Activated T-cell treated with anti-CD3 and anti-CD28 coated beads for 4 hours (primary cell): ENCODE results near the gene AGTRAP.

ENCODE experiments used
- DNase-seq: peaks from one replicate; pipeline ENCODE4 v3.0.0-alpha.2; 2020

AGTRAP gene

DNA sequence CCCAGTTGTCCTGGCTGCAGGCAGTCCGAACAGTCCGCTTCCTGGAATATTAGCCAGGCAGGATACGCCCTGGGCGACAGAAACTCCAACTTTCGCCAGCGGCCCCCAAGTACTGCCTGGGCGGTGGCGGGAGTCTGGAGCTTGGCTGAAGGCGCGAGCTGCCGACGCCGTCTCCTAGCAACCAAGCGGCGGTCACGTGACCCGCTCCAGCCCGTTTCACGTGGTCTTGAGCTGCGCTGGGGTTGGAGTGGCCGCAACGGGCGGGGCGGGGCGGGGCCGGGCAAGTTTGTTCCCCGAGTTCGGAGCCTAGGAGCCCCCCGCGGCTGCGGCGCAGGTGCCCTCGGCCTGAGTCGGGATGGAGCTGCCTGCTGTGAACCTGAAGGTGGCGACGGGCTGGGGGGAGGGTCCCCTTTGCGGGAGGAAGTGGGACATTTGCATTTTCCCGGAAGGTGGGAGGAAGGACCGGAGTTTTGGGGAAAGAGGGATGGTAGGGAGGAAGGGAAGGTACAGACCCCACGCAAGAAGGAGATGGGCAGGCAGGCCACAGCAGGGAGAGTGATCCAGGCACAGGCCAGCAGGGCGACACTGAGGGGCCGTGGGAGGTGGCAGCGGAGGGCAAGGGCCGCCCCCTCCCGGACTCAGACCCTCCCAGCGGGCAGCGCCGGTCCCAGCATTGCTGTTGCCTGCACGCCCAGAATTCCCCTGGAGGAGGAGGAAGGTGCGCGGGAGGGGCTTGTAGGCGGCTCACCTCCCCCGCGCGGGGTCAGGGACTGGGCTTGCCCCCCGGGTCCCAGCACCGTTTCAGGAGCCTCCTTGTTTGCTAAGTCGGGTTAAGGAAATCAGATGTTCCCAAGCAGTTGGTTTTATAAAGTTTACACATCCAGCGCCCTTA, at the start of gene AGTRAP:
Gene AGTRAP (plus strand): TSS at position 283 of the 892 bp plus-strand sequence. CDS start 73 bp downstream, at position 356.
- DNase-seq, result peak; percentile 71

DNA sequence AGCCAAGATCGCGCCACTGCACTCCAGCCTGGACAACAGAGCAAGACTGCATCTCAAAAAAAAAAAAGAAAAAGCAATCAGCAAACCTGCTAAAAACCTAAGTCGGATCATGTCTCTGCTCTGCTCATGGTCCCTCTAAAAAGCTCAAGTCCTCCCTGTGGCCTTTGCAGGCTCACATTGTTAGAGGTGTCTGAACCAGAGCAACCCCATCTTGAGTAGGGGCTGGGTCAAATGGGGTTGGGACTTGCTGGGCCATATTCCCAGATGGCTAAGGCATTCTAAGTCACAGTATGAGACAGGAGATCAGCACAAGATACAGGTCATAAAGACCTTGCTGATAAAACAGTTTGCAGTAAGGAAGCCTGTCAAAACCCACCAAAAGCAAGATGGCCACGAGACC, 47.4 kb upstream of the AGTRAP start:
- no peak for DNase-seq

DNA sequence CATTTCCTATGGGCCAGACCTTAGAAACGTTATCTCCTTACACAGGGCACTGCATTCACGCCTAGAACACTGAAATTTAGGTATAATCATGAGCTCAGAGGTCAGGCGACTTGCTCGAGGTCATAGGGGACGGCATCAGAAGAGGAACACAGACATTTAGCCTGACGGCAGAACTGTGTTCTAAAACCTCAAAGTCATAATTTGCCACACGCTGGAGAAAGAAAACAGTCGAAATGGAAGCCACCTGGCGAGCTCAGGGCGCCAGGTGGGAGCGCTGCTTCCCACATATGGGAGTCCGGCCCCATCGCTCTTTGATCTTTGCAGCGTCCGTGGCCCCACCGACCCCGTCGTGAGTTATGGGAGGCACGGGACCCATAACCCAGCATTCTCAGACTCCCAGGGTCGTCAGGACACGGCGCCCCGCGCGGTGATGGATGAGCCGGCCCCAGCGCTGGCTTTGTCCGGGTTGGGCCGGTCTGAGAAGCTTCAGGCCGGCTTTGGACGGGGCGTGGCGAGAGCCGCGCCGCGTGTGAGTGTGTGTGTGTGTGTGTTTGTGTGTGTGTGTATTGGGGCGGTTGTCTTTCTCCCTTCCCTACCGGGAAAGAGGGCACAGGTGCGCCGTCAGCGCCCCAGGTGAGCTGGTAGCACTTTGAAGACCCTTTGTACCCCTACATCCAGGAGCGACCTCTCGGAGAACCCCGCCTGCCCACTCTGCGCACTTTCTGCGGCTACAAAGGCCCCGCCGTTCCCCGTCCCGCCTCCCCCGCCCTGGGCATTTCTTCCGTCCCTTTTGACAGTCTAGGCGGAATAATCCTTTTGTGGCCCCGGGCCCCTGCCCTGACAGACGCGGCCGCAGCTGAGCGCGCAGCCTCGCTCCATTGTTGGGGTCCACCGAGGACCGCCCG, 45.3 kb upstream of the AGTRAP start:
- DNase-seq, result no peak

- DNase-seq, result no peak
Observed at GRCh38 chr1:11691302-11691914, 44.5 kb upstream of the AGTRAP start, which contains the start of gene DRAXIN. TSS of gene DRAXIN (plus strand) at chr1:11691710. CDS start at chr1:11706259, 14,549 bp downstream.

DNA sequence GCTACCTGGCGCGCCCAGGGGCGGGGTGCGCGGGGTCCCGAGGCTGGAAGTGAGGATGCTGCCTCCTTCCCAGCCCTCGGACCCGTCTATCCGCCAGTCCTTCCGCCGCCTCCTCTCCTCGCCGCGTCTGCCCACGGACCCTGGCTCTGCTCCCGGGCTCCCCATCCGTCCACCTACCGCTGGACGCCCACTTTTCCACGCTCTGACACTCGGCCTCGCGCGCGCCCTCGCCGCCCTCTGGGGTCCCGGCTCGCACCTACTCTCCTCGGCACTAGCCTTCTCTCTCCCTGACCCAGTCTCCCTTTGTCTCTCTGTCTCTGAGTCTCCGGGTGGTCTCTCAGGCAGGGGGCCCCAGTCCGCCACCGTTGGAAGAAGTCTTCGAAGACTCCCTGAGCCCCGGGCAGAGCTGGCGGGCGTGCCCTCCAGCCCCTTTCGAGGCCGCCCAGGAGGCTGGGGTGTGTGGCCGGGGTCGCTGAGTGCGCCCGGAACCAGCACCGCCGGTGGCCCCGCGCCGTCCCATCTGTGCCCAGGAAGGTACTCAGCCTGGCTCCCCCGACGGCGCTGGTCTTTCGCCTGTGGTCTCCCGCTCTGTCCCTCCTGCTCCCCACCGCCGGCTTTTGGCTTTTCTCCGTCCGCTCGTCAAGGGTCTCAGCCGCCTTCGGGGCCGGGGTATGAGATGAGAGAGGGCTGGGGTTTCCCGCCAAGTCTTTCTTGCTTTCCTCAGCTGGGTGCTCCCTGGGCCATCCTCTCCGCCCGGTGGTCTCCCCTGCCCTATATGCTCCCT, 43.8 kb upstream of the AGTRAP start:
- DNase-seq, result no peak

GRCh38 chr1:11693024-11693590, 42.8 kb upstream of the AGTRAP start:
- peak; percentile 19 for DNase-seq

DNA sequence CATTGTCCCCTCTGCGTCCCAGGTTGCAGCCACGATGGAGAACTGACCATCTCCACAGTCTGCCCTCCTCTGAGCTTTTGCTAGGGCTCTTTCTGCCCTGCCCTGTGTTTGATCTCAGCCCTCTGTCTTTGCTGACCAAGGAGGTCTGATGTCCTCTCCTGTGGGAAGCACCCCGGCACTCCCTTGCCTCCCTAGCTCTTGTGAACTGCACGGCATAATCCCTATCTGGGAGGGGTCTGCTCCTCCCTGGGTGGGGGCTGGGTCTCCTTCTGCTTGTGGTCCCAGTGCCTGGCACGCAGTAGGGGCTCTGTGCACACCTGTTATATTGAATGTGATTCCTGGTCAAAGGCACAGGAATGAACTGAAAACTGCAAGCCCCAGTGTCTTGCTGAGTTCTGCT, 42.0 kb upstream of the AGTRAP start:
- no peak for DNase-seq

DNA sequence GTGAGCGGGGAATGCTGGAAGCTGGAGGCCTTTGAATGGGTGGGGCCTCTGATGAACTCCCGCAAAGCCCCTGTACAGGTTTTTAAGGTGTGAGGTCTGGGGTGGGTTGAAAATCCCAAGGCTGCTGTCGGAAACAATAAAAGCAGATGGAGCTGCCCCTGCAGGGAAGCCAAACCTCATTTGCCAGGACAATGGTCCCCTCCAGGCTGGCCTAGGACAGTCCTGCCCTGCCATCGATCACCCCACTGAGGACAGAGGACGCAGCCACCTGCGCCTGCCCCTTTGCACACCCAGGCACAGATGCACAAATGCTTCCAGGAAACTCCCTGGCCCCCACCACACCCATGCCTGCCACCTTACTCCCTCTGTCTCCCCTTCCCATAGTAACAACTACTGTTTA, 40.1 kb upstream of the AGTRAP start:
- DNase-seq, result no peak

DNA sequence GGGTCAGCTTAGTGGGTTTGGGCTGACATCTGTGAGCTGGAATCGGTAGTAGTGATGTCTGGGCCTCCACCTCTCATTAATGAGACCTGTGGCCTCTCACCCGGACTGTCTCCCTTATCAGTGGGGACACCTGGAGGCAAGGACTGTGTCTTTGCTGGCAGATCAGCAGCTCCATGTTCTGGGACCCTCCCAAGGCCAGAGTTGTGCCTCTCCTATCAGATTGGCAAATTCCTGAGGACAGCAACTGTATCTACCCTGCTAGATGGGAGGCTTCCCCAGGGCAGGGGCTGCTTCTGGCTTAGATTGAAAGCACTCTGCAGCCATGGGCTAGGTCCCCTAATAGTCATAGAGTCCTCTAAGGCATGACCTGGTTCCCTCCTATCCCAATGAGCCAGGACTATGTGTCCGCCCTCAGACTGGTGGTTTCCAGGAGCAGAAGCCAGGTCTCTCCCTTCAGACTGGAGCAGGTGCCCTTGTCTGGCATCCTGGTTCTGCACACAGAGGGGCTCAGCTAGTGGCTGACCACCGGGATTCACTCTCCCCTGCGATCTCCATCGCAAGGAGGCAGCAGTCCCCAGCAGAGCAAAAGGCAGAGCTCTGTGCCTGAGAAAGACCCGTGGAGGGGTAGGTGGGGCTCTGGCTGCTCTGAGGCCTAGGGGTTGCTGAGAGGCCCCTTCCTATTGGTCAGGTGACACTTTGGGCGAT, 38.6 kb upstream of the AGTRAP start:
- DNase-seq, result no peak

DNA sequence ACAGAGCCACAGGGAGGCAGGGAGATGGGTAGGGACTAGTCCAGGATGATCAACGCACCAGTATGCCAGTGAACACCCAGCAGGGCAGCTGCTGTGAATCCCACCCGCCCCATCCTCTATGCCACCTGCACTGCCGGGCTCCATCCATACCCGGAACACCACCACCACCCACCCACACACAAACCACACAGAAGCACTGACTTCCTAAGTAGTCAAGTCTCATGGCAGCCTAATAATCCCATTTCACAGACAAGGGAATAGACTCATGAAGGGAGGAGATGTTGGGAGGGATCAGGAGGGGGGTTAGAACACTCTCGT, 38.1 kb upstream of the AGTRAP start:
- no peak for DNase-seq

- DNase-seq, result no peak
Observed at GRCh38 chr1:11700601-11701467, 35.1 kb upstream of the AGTRAP start.

- no peak for DNase-seq
Observed at GRCh38 chr1:11701551-11701961, 34.4 kb upstream of the AGTRAP start.

GRCh38 chr1:11701981-11702803, 33.7 kb upstream of the AGTRAP start:
- no peak for DNase-seq

- DNase-seq, result no peak
Observed at GRCh38 chr1:11703357-11704193, 32.4 kb upstream of the AGTRAP start.

- no peak for DNase-seq
Observed at GRCh38 chr1:11704194-11704529, 31.8 kb upstream of the AGTRAP start.

- no peak for DNase-seq
Observed at GRCh38 chr1:11704691-11705475, 31.1 kb upstream of the AGTRAP start.

DNA sequence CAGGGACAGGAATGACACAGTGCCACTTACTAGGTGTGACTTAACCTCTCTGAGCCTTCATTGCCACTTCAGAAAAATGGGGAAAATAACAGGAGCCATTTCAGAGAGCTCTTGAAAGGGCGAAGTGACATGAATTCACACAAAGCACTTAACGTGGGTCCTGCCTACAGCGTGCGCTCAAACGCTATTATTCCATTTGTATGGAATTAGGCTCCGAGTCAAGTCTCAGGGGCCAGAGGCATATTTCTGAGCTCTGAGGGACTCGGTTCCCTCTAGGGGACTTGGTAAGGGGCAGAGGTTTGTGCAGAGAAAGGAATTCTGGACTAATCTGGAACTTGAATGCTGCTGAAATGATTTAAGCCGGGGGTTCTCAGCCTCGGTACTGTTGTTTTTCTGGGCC, 30.3 kb upstream of the AGTRAP start:
- DNase-seq, result no peak

DNA sequence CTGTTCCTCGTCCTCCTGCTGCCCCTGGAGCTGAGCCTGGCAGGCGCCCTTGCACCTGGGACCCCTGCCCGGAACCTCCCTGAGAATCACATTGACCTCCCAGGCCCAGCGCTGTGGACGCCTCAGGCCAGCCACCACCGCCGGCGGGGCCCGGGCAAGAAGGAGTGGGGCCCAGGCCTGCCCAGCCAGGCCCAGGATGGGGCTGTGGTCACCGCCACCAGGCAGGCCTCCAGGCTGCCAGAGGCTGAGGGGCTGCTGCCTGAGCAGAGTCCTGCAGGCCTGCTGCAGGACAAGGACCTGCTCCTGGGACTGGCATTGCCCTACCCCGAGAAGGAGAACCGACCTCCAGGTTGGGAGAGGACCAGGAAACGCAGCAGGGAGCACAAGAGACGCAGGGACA, 29.6 kb upstream of the AGTRAP start:
- no peak for DNase-seq
